ENCODE measurements around the gene SLC7A6. TPM values are rescaled to one million over a fixed set of nuclear protein-coding genes. Genes with fewer than 3 reads are reported as not detected.
"Not testable (repeated sequence)": the region's sequence is repeated elsewhere in the genome, so short reads cannot be mapped to it uniquely, and the experiment has no call there.

Gene SLC7A6
- total RNA-seq, 1 donor from 2014 or later: 12.1 TPM

DNA sequence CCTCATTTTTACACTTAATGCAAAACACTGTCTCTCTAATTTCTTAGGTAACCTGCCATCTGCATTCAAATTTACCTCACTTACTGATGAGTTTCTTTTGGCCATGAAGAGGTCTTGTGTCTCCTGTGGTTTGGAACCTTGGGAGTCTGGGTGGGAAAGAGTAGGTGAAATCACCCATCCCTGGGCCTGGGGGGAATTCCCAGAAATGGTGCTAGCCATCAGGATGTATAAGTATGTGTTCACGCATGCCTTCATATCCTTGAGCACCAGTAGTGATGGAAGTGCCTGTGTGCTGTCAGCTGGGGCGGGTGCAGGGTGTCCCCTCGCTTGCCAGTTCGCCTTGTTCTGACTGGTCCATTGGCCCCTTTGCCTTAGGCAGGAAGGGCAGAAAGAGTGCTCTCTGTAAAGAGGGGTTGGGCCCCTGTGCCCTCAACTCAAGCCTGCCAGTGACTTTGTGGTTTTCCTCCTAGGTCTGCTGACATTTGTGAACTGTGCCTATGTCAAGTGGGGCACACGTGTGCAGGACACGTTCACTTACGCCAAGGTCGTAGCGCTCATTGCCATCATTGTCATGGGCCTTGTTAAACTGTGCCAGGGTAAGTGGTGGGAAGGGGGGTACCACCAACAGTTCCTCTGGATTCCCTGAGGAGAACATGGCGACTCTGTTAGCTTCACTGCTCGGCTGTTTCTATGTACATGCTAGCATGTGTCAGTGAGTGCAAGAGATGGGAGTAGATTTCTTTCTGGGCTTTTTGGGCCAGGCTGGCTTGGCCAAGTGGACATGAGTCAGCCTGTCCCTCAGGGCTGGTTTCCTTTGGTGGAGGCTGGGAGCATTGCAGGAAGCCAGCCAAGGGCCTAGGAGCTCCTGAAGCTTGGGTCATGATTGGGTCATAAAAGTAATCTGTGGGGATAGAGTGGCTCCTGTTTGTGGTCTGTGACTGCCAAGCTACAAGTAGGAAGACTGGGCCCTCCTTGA lies 23.2 kb downstream of the SLC7A6 start:
- no peaks in the 10 kb centered on the region for H3K36me3 ChIP-seq (ENCODE audit: control insufficient read depth, insufficient read depth, low read length)
- DNase-seq (ENCODE audit: low read depth): no peak
- TF ChIP-seq CTCF (IDR thresholded peaks at IDR 0.05; ENCODE audit: insufficient read depth, low read length, poor library complexity, severe bottlenecking): no peak
- H3K27me3 ChIP-seq (ENCODE audit: control insufficient read depth, insufficient read depth, low read length): no peaks in the 10 kb centered on the region
- H3K4me3 ChIP-seq (ENCODE audit: low read depth, low read length): no peak overlapping the region

GRCh38 chr16:68288252-68288650 lies 23.9 kb downstream of the SLC7A6 start:
- Histone ChIP-seq H3K4me3 (ENCODE audit: low read depth, low read length) (no peak overlapping the region), H3K27me3 (ENCODE audit: control insufficient read depth, insufficient read depth, low read length) (no peaks in the 10 kb centered on the region), H3K36me3 (ENCODE audit: control insufficient read depth, insufficient read depth, low read length) (no peaks in the 10 kb centered on the region)
- no peak for TF ChIP-seq CTCF (IDR thresholded peaks at IDR 0.05; ENCODE audit: insufficient read depth, low read length, poor library complexity, severe bottlenecking)
- no peak for DNase-seq (ENCODE audit: low read depth)

GRCh38 chr16:68288796-68289195 lies 24.5 kb downstream of the SLC7A6 start:
- not testable (repeated sequence) for DNase-seq (ENCODE audit: low read depth); H3K4me3 ChIP-seq (ENCODE audit: low read depth, low read length); H3K36me3 ChIP-seq (ENCODE audit: control insufficient read depth, insufficient read depth, low read length); H3K27me3 ChIP-seq (ENCODE audit: control insufficient read depth, insufficient read depth, low read length)

GRCh38 chr16:68289202-68289601 lies 24.9 kb downstream of the SLC7A6 start:
- no peak for DNase-seq (ENCODE audit: low read depth)
- no peak overlapping the region for H3K4me3 ChIP-seq (ENCODE audit: low read depth, low read length)
- no peaks in the 10 kb centered on the region for H3K36me3 ChIP-seq (ENCODE audit: control insufficient read depth, insufficient read depth, low read length)
- TF ChIP-seq CTCF (IDR thresholded peaks at IDR 0.05; ENCODE audit: insufficient read depth, low read length, poor library complexity, severe bottlenecking): no peak
- no peaks in the 10 kb centered on the region for H3K27me3 ChIP-seq (ENCODE audit: control insufficient read depth, insufficient read depth, low read length)

- no peak for TF ChIP-seq CTCF (IDR thresholded peaks at IDR 0.05; ENCODE audit: insufficient read depth, low read length, poor library complexity, severe bottlenecking)
- Histone ChIP-seq H3K4me3 (ENCODE audit: low read depth, low read length) (no peak overlapping the region), H3K27me3 (ENCODE audit: control insufficient read depth, insufficient read depth, low read length) (no peaks in the 10 kb centered on the region), H3K36me3 (ENCODE audit: control insufficient read depth, insufficient read depth, low read length) (no peaks in the 10 kb centered on the region)
- no peak for DNase-seq (ENCODE audit: low read depth)
Measured at GRCh38 chr16:68289621-68290329, 25.4 kb downstream of the SLC7A6 start.

DNA sequence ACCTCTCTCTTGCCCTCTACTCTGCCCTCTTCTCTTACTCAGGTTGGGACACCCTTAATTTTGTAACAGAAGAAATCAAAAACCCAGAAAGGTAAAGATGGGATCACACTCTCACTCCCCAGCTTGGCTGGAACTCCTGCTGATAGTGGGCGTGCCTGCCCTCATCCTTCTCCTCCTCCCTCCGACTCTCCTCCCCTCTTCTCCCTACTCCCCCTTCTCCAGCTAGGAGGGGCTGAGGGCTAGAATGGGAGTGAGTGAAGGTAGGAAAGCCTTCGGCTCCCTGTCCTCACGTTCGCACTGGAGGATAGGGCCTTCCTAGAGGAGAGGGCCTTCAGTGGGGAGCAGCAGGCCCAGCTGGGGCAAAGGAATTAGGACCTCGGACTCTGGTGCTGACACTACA lies 26.1 kb downstream of the SLC7A6 start:
- H3K4me3 ChIP-seq (ENCODE audit: low read depth, low read length): no peak overlapping the region
- no peak for DNase-seq (ENCODE audit: low read depth)
- no peaks in the 10 kb centered on the region for H3K36me3 ChIP-seq (ENCODE audit: control insufficient read depth, insufficient read depth, low read length)
- H3K27me3 ChIP-seq (ENCODE audit: control insufficient read depth, insufficient read depth, low read length): no peaks in the 10 kb centered on the region
- no peak for TF ChIP-seq CTCF (IDR thresholded peaks at IDR 0.05; ENCODE audit: insufficient read depth, low read length, poor library complexity, severe bottlenecking)

Measured in kidney epithelial cell (primary cell).